ENCODE measurements around the gene MYOCOS.

GRCh38 chr1:171627020-171627419 lies 5.0 kb downstream of the MYOCOS start:
- TF ChIP-seq CHD2 (IDR thresholded peaks at IDR 0.05; ENCODE audit: low read length, partially characterized antibody) (no peak), EP300 (IDR thresholded peaks at IDR 0.05) (no peak)

All from A549 (cell line).